H1 (cell line): Measurements from ENCODE around the gene E2F3. TPM values are rescaled to one million over a fixed set of nuclear protein-coding genes. Genes with fewer than 3 reads are reported as not detected.

Experiments
- CTCF ChIA-PET: fragments of 300-600 bp; sonication (Branson Sonifier 250); formaldehyde crosslinking; loops from one replicate; lab custom pipeline; 2021; ENCODE audit not compliant: partially characterized antibody; lab: Charles Lee
- POLR2A ChIA-PET: fragments of 300-600 bp; sonication (Branson Sonifier 250); formaldehyde crosslinking; loops from one replicate; lab custom pipeline; 2021; ENCODE audit warnings: inconsistent platforms; ENCODE audit not compliant: partially characterized antibody; lab: Charles Lee
- DNase-seq, 2 experiments: peaks; one replicate each; pipeline versions ENCODE4 v3.0.0 to v3.0.0-alpha.2; 2010 to 2022; ENCODE audit warnings: low spot score in 2 of 2, low read depth in 1 of 2, mixed read lengths in 1 of 2
- FAIRE-seq: peaks from 2 replicates; lab custom pipeline; 2011; peaks lifted over from hg19 to GRCh38; lab: Jason Lieb, UNC
- H2AFZ ChIP-seq: 2 replicates; pipeline ENCODE4 v1.8.1; 2012; ENCODE audit warnings: low read length, inconsistent platforms
- H2AK5ac ChIP-seq: 2 replicates; pipeline ENCODE4 v1.6.1; 2013; ENCODE audit warnings: low read depth, low read length
- H2BK120ac ChIP-seq: replicated peaks from 2 replicates; pipeline ENCODE3; 2013; ENCODE audit warnings: low read depth, low read length, inconsistent platforms
- H2BK12ac ChIP-seq: 2 replicates; pipeline ENCODE4 v1.6.1; 2013; ENCODE audit warnings: low read depth, low read length
- H2BK15ac ChIP-seq: 2 replicates; pipeline ENCODE4 v1.6.1; 2013; ENCODE audit warnings: low read length
- H2BK20ac ChIP-seq: 2 replicates; pipeline ENCODE4 v1.6.1; 2013; ENCODE audit warnings: low read length
- H2BK5ac ChIP-seq: 2 replicates; pipeline ENCODE4 v1.6.1; 2013; ENCODE audit warnings: low read depth, low read length
- H3K14ac ChIP-seq: 2 replicates; pipeline ENCODE4 v1.6.1; 2013; ENCODE audit warnings: inconsistent platforms; ENCODE audit not compliant: insufficient read length
- H3K18ac ChIP-seq: 2 replicates; pipeline ENCODE4 v1.6.1; 2013; ENCODE audit warnings: low read length; ENCODE audit errors: extremely low read depth
- H3K23ac ChIP-seq: 2 replicates; pipeline ENCODE4 v1.6.1; 2013; ENCODE audit warnings: inconsistent platforms; ENCODE audit not compliant: insufficient read length
- H3K23me2 ChIP-seq: 2 replicates; pipeline ENCODE4 v1.6.1; 2013; ENCODE audit warnings: low read depth, low read length
- H3K27ac ChIP-seq: 2 replicates; pipeline ENCODE4 v1.6.1; 2011; ENCODE audit warnings: low read depth, low read length, inconsistent platforms
- H3K27me3 ChIP-seq, 4 experiments: replicated peaks in 1 of 4; 1 replicate in 1 of 4; 2 replicates in 3 of 4; pipeline versions ENCODE4 v1.6.1 to v1.8.1; 2011 to 2013; ENCODE audit warnings: low read length in 3 of 4, mild to moderate bottlenecking in 3 of 4, inconsistent platforms in 2 of 4, mixed read lengths in 2 of 4, moderate library complexity in 1 of 4; ENCODE audit not compliant: control insufficient read depth in 3 of 4, insufficient read depth in 3 of 4; ENCODE audit errors: extremely low read depth in 1 of 4
- H3K36me3 ChIP-seq, 4 experiments: 2 replicates each; pipeline versions ENCODE4 v1.6.1 to v1.8.1; 2011 to 2013; ENCODE audit warnings: mild to moderate bottlenecking in 4 of 4, low read length in 3 of 4, moderate library complexity in 2 of 4, control low read depth in 1 of 4, inconsistent platforms in 1 of 4; ENCODE audit not compliant: insufficient read depth in 4 of 4, control insufficient read depth in 2 of 4
- H3K4ac ChIP-seq: replicated peaks from 2 replicates; pipeline ENCODE3; 2013; ENCODE audit warnings: low read length, low read depth, mixed read lengths, inconsistent platforms; ENCODE audit not compliant: insufficient read length
- H3K4me1 ChIP-seq, 4 experiments: replicated peaks in 1 of 4; 1 replicate in 1 of 4; 2 replicates in 3 of 4; pipeline versions ENCODE4 v1.6.1 to v1.8.1; 2011 to 2013; ENCODE audit warnings: low read length in 3 of 4, inconsistent platforms in 2 of 4, mixed read lengths in 1 of 4; ENCODE audit not compliant: insufficient read depth in 4 of 4, control insufficient read depth in 3 of 4
- H3K4me2 ChIP-seq, 2 experiments: 2 replicates each; pipeline versions ENCODE4 v1.6.1 to v1.8.1; 2011 to 2013; ENCODE audit warnings: low read depth in 2 of 2, low read length in 2 of 2, control low read depth in 1 of 2, inconsistent platforms in 1 of 2, mild to moderate bottlenecking in 1 of 2; ENCODE audit not compliant: insufficient read depth in 1 of 2
- H3K4me3 ChIP-seq, 4 experiments: fragments of 200-600, 300-600 bp in 1 of 4; sonication (generic), shearing (Covaris generic), sonication (Bioruptor Twin) in 1 of 4; 2 replicates each; pipeline versions ENCODE4 v1.5.1 to v1.8.1; 2011 to 2016; ENCODE audit warnings: low read length in 4 of 4, low read depth in 3 of 4, control low read depth in 2 of 4, inconsistent platforms in 2 of 4, mild to moderate bottlenecking in 2 of 4, mixed read lengths in 1 of 4, moderate library complexity in 1 of 4; ENCODE audit not compliant: insufficient read depth in 2 of 4; ENCODE audit errors: extremely low read depth in 1 of 4
- H3K56ac ChIP-seq: replicated peaks from 2 replicates; pipeline ENCODE3; 2013; ENCODE audit warnings: low read depth, mild to moderate bottlenecking, mixed read lengths, low read length, inconsistent platforms; ENCODE audit not compliant: insufficient read length
- H3K79me1 ChIP-seq: 2 replicates; pipeline ENCODE4 v1.6.1; 2013; ENCODE audit warnings: low read depth, low read length, control low read depth
- H3K79me2 ChIP-seq, 2 experiments: 2 replicates each; pipeline versions ENCODE4 v1.6.1 to v1.8.1; 2012 to 2013; ENCODE audit warnings: low read length in 2 of 2, mild to moderate bottlenecking in 2 of 2, inconsistent platforms in 1 of 2; ENCODE audit not compliant: insufficient read depth in 2 of 2, control insufficient read depth in 1 of 2
- H3K9ac ChIP-seq, 4 experiments: replicated peaks in 1 of 4; 1 replicate in 1 of 4; 2 replicates in 3 of 4; pipeline versions ENCODE4 v1.6.1 to v1.8.1; 2011 to 2013; ENCODE audit warnings: low read depth in 3 of 4, low read length in 3 of 4, control low read depth in 2 of 4, mild to moderate bottlenecking in 2 of 4, moderate library complexity in 2 of 4, inconsistent platforms in 1 of 4; ENCODE audit errors: extremely low read depth in 1 of 4
- H3K9me3 ChIP-seq, 2 experiments: 2 replicates each; pipeline versions ENCODE4 v1.6.1 to v1.8.1; 2012 to 2013; ENCODE audit warnings: mild to moderate bottlenecking in 2 of 2, moderate library complexity in 2 of 2, control low read depth in 1 of 2, inconsistent platforms in 1 of 2, low read depth in 1 of 2, low read length in 1 of 2, mixed read lengths in 1 of 2; ENCODE audit not compliant: insufficient read depth in 2 of 2
- H4K20me1 ChIP-seq, 2 experiments: replicated peaks in 1 of 2; 2 replicates each; pipeline versions ENCODE3 to v1.8.1; 2011 to 2013; ENCODE audit warnings: inconsistent platforms in 2 of 2, low read length in 2 of 2, mild to moderate bottlenecking in 1 of 2; ENCODE audit not compliant: insufficient read depth in 2 of 2, control insufficient read depth in 1 of 2
- H4K5ac ChIP-seq: 2 replicates; pipeline ENCODE4 v1.6.1; 2013; ENCODE audit warnings: low read length, low read depth, mixed read lengths, inconsistent platforms; ENCODE audit not compliant: insufficient read length
- H4K8ac ChIP-seq: 2 replicates; pipeline ENCODE4 v1.8.0; 2013; ENCODE audit warnings: mild to moderate bottlenecking, moderate library complexity, low read length, inconsistent platforms; ENCODE audit not compliant: insufficient read depth; ENCODE audit errors: extremely low read depth
- H4K91ac ChIP-seq: replicated peaks from 2 replicates; pipeline ENCODE3; 2013; ENCODE audit warnings: low read length, mixed read lengths, inconsistent platforms; ENCODE audit not compliant: insufficient read length
- GTF2F1 ChIP-seq: IDR thresholded peaks from 2 replicates; pipeline ENCODE4 v1.6.1; 2012; ENCODE audit warnings: low read depth, low read length, improper control_type of control experiment, borderline replicate concordance
- KDM5A ChIP-seq: fragments of 200-600 bp; IDR thresholded peaks from 2 replicates; pipeline ENCODE4 v1.7.1; 2012; ENCODE audit warnings: mild to moderate bottlenecking, low read length, inconsistent platforms, mixed read lengths
- POU5F1 ChIP-seq: IDR thresholded peaks from 2 replicates; pipeline ENCODE4 v1.6.1; 2011; ENCODE audit warnings: low read depth, mild to moderate bottlenecking, low read length, moderate library complexity
- WGBS, 2 experiments: shearing (Covaris generic) in 1 of 2; methylation state at CpG; one replicate each; pipeline versions ENCODE4 v1.1.6 to v1.1.7; 2013 to 2015; ENCODE audit warnings: low lambda C conversion rate in 2 of 2, mixed read lengths in 2 of 2, inconsistent platforms in 1 of 2, low coverage in 1 of 2, missing lambda C conversion rate in 1 of 2; ENCODE audit not compliant: insufficient replicate concordance in 2 of 2, insufficient coverage in 1 of 2, insufficient read length in 1 of 2; ENCODE audit errors: extremely low coverage in 1 of 2, missing lambda C conversion rate in 1 of 2; 5-methylcytosine and 5-hydroxymethylcytosine counted together
- polyA plus RNA-seq, 7 experiments: library from polyadenylated mRNA; depleted of rRNA in 3 of 7; stranded (reverse) in 5 of 7; unstranded in 2 of 7; fragments of >200 nt in 5 of 7; fragments of 200-250 nt in 2 of 7; gene quantifications; 1 replicate in 5 of 7; 2 replicates in 1 of 7; 4 replicates in 1 of 7; pipeline versions ENCODE4 v1.2.1 to v1.2.3, GENCODE V29; 2011 to 2013; ENCODE audit warnings: missing spikeins in 2 of 7, mixed read lengths in 2 of 7
- total RNA-seq: library from RNA; stranded (reverse); fragmentation: NEBNext Ultra II Directional; extraction: Animal tissue kit (Norgen Biotek cat#: 25700); gene quantifications from 2 replicates; pipeline ENCODE4 v1.2.1, GENCODE V29; 2021

Gene E2F3
- total and polyA plus RNA-seq, 2 of the 8 experiments (the other 6 are each of a cell fraction or from before 2014, with no cell fraction given), result 14.9 to 42.2 TPM

DNA sequence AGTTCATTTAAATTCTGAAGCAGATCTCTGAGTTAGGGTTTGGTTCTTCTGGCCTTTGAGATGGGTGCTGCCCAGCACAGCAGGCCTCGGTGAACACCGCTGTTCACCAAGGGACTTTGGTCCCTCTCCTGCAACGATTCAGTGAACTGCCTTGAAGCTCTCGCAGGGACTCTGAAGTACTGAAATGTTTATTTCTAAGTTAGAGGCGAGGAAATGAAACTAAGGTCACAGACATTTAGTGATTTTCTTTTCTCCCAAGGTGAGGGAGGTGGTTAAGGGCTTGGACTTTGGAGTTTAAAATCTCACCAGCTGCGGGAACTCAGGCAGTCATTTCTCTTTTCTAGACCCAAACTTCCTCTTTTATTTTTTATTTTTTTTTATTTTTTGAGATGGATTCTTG, 26.2 kb downstream of the E2F3 start:
- Histone ChIP-seq H4K20me1 (peaks cover 22 to 41% of the 10 kb centered on the region in 2 experiments), H3K4me3 (no peak overlapping the region), H3K18ac (no peak overlapping the region), H3K4ac (no peak overlapping the region), H3K27ac (no peak overlapping the region), H2BK15ac (no peak overlapping the region), H3K14ac (no peak overlapping the region), H2AFZ (no peak overlapping the region), H3K79me2 (peaks cover 14 to 93% of the 10 kb centered on the region in 2 experiments), H3K36me3 (peaks cover 0 to 9% (median 4%) of the 10 kb centered on the region in 4 experiments; a peak in 4 of 8 replicates), H2BK5ac (no peak overlapping the region), H3K9me3 (no peaks in the 10 kb centered on the region), H3K4me1 (peaks cover 0 to 5% (median 2%) of the 10 kb centered on the region in 4 experiments; a peak in 3 of 7 replicates), H3K23ac (no peak overlapping the region), H3K4me2 (no peak overlapping the region), H2BK120ac (no peak overlapping the region), H2BK20ac (no peak overlapping the region), H4K8ac (no peak overlapping the region), H3K9ac (peak overlapping the region in 1 of 4 experiments; percentile 18; a peak in 1 of 7 replicates), H2BK12ac (no peak overlapping the region), H4K5ac (no peak overlapping the region)
- POLR2A ChIA-PET, result interaction anchor here (1.2 to 2.2 kb wide), 2 partner anchors 9 to 10 kb away, joined by 4 to 11 read pairs; no protein-coding TSS in a partner anchor
- 76% methylated on average over 6 of the region's 6 CpGs; no CpG with 5 or more reads in 1 of the 2 experiments for WGBS, 2 experiments
- no peak for TF ChIP-seq GTF2F1
- no peak for TF ChIP-seq POU5F1
- TF ChIP-seq KDM5A, result no peak
- TF ChIP-seq, all 59 proteins: peak for 0
- Histone ChIP-seq H4K91ac (no peak overlapping the region), H3K27me3 (no peaks in the 10 kb centered on the region), H3K56ac (no peak overlapping the region), H2AK5ac (no peak overlapping the region), H3K79me1 (peaks cover 20% of the 10 kb centered on the region), H3K23me2 (no peaks in the 10 kb centered on the region; the same call in 1 of the 2 replicates)
- CTCF ChIA-PET, result interaction anchor here (1.4 kb wide), 1 partner anchor 28 kb away, joined by 3 read pairs; no protein-coding TSS in a partner anchor
- no peak for FAIRE-seq
- no peak for DNase-seq
